ENCODE measurements around the gene CALCOCO1. TPM values are rescaled to one million over a fixed set of nuclear protein-coding genes. Genes with fewer than 3 reads are reported as not detected.
"Not testable (repeated sequence)": the region's sequence is repeated elsewhere in the genome, so short reads cannot be mapped to it uniquely, and the experiment has no call there.

CALCOCO1 gene, protein sequence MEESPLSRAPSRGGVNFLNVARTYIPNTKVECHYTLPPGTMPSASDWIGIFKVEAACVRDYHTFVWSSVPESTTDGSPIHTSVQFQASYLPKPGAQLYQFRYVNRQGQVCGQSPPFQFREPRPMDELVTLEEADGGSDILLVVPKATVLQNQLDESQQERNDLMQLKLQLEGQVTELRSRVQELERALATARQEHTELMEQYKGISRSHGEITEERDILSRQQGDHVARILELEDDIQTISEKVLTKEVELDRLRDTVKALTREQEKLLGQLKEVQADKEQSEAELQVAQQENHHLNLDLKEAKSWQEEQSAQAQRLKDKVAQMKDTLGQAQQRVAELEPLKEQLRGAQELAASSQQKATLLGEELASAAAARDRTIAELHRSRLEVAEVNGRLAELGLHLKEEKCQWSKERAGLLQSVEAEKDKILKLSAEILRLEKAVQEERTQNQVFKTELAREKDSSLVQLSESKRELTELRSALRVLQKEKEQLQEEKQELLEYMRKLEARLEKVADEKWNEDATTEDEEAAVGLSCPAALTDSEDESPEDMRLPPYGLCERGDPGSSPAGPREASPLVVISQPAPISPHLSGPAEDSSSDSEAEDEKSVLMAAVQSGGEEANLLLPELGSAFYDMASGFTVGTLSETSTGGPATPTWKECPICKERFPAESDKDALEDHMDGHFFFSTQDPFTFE
- total RNA-seq, result 111 TPM

DNA sequence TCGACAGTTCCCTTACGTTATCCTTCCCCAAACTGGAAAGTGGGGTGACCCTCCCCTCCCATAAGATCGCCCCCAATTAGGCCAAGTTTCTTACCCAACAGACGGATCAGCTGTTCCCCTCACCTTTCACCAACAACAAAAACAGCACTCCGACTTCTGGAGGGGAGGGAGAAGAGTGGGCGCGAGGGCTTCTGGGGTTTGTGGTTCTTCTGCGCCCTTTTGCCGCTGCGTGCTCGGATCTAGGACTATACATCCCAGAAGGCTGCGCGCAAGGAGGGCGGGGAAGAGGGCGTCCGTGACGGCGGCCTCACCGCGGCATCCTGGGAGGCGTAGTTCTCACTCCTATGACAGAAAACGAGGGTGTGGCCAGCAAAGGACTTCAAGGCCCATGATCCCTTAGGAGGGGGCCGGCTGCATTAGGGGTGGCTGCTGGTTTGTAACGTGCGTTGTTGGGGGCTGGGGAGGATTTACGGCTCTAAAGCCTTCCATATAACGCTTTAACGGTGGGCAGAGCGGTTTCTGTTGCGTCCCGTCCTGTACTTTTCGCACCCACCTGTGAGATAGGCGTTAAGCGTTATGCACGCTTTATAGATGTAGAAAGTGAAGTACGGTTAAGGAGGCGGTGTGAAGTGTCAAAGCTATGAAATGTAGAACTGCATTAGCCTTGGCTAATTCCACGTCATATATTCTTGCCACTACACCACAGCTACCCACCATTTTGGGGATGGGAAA, at the start of gene CALCOCO1:
Gene CALCOCO1 (minus strand): TSS at position 143 of the 732 bp plus-strand sequence. CDS start 2,210 bp downstream, outside the sequence.
- peak; percentile 97 for DNase-seq (ENCODE audit: low spot score)

GRCh38 chr12:53776872-53777271, 49.6 kb upstream of the CALCOCO1 start:
- no peak for DNase-seq (ENCODE audit: low spot score)

DNA sequence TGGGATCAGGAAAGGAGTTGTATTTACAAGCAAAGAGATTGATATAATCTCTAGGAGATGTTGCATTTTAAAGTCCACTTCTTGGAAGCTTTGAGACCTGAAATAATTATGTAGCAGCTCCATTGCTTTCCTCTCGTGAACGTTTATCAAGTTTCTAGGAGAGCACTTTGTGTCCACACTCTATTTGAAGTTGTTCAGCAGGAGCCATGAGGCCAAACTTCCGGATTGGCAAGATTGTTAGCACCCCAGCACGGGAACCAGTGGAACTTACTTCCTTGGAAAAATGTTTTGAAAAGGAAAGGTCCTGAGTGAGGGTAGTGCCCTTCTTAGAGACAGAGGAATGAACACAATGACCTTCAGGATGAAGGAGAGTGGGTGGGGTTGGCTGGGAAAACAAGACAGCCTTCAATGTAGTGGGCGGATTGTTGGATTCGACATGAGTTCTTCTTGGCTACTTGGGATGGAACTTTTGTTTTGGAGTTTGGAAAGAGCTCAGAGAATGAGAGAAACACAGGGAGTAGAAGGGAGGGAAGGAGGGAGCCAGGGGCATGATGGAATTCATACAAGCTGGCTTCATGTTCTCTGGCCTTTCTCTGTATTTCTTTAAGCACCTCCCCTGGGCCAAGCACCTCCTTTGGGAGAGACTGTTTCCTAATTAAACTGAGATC, 48.4 kb upstream of the CALCOCO1 start:
- no peak for DNase-seq (ENCODE audit: low spot score)

DNA sequence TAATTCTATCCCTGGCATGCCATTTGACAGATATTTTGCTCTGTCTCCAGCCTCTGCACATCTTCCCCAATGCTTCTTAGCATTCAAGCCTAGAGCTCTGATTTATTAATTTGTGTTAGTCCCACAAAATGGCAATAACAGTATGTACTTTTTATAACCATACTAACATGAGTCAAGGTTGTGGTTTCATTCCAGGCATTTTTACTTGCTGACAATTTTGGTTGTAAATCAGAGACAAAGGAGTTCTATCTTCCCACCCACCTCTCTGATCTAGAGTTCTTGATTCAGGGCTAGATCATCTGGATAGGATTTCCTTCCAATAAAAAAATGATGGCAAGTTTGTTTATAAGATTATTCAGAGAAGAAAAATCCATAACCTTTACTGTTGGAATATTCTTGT, 43.0 kb upstream of the CALCOCO1 start:
- no peak for DNase-seq (ENCODE audit: low spot score)

- DNase-seq (ENCODE audit: low spot score), result no peak
These were observed 41.7 kb upstream of the CALCOCO1 start for GRCh38 chr12:53768976-53769375.

- DNase-seq (ENCODE audit: low spot score), result no peak
These were observed 39.6 kb upstream of the CALCOCO1 start for GRCh38 chr12:53766881-53767280.

DNA sequence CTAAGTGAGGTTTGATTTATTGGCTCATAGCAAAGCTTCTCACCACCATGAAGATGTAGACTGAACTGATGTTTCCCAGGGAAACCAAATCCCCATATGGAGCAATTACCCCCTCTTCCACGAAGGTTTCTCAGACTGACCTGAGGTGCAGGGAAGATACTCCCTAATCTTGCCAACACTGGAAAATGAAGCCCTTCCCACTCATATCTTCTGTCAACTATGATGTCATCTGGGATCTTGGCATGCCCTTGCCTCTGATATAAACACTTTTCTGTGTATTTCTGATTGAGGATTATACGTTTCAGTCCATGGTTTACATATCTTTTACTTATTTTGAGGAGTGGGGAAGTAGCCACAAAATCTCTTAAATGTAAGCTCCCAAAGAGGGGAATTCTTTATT, 38.6 kb upstream of the CALCOCO1 start:
- DNase-seq (ENCODE audit: low spot score), result no peak

GRCh38 chr12:53764615-53765014, 37.4 kb upstream of the CALCOCO1 start:
- no peak for DNase-seq (ENCODE audit: low spot score)

DNA sequence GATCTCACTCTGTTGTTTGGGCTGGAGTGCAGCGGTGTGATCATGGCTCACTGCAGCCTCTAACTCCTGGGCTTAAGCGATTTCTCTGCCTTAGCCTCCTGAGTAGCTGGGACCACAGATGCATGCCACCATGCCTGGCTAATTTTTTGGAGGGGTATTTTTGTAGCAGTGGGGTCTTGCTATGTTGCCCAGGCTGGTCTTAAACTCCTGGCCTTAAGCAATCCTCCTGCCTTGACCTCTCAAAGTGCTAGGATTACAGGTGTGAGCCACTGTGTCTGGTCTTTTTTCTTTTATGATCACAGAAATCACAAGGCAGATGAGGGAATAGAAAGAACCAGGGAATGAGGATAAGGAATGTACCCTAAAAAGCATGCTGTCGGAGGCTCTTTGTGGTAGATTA, 35.5 kb upstream of the CALCOCO1 start:
- not testable (repeated sequence) for DNase-seq (ENCODE audit: low spot score)

GRCh38 chr12:53761306-53761705, 34.1 kb upstream of the CALCOCO1 start:
- DNase-seq (ENCODE audit: low spot score), result no peak

DNA sequence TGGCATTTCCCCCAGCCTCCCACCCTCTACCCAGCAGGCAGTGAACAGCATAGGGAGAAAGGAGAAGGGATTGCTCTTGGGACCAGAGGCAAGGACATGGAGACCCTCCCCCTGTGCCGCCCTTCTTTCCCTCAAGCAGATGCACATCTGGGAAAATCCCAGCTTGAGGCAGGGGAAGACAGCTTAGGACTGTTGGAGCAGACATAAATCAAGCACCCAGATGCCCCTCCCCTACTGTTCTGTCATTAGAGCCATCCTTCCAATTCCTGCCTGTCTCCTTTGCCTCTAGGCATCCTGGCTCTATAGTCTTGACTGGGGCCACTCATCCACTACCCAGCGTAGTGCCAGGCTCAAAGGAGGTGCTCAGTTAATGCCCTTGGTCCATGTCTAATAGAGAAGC, 32.0 kb upstream of the CALCOCO1 start:
- no peak for DNase-seq (ENCODE audit: low spot score)

DNA sequence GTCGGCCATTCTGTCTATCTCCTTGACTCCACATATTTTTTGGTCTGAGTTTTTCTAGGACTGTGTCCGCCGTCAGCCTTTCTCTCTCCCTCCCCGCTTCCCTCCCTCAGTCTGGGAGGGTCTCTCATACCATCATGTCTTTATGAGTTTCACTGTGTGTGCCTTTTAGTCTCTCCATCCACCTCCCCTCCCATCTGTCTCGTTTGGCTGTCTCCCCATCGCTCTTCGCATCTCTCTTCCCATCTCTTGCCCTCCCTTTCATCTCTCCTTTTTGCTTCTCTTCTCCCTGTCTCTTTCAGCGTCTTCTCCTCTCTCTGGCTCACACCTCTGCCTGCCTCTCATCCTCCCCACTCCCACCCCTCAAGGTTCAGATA, 31.5 kb upstream of the CALCOCO1 start:
- DNase-seq (ENCODE audit: low spot score), result no peak

DNA sequence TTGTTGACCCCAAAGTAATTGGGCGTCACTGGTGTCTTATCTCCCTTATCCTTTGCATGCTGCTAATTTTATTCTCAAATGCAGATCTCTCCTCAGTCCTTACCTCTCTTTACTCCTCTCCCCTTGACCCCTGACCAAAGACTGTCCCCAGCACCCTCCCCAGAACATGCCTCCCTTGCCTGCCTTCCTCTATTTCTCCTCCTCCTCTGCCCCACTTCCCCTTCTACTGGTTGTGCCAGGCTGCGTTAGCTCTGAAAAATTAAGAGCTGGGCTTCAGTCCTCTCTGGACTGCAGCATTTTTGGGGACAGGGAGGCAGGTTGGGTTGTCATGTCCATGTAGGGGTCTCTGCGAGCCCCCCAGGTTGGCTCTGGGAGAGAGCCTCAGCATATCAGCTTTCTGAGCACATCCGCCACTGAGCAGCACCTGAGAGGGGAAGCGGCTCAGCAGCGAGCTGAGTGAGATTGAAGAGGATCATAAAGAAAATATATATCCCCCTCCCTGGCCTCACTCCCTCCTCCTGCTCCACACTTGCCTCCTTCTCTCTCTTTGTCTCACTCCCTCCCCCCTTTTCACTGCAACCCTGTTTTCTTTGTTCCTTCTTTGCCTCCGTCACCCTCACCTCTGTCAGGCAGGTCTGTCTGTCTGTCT, 31.0 kb upstream of the CALCOCO1 start:
- DNase-seq (ENCODE audit: low spot score), result no peak

GRCh38 chr12:53757101-53757770, 30.0 kb upstream of the CALCOCO1 start:
- DNase-seq (ENCODE audit: low spot score), result peak; percentile 89

DNA sequence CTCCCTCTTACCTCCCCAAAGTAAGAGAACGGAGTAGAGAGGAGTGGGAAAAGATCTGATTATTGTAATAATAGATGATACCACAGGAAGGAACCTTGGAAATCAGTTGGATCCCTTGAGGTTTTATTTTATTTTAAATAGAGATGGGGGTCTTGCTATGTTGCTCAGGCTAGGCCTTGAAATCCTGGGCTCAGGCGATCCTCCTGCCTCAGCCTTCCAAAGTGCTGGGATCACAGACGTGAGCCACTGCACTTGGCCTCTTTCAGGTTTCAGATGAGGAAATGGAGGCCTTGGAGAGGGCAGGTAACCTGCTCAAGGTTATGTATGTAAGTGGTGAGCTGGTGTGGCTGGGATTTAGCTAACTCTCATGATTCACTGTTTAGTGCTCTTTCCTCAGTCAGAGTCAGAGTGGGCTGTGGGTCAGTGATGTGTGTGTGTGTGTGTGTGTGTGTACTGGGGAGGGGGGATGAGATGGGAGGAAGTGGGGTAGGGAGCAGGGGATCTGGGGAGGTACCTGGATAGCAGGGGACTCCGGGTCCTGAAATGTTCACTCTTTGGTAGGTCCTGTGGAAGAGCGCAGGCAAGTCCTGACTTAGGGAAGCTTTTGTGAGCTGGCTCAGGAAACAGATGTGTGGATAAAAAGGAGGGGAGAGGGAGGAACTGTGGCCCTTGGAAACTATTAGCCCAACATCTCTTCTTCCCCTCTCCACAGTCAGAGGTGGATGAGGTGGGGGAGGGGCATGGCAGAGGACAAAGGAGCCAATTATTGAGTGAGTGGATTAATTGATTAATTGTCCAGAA, 29.2 kb upstream of the CALCOCO1 start:
- DNase-seq (ENCODE audit: low spot score), result no peak

DNA sequence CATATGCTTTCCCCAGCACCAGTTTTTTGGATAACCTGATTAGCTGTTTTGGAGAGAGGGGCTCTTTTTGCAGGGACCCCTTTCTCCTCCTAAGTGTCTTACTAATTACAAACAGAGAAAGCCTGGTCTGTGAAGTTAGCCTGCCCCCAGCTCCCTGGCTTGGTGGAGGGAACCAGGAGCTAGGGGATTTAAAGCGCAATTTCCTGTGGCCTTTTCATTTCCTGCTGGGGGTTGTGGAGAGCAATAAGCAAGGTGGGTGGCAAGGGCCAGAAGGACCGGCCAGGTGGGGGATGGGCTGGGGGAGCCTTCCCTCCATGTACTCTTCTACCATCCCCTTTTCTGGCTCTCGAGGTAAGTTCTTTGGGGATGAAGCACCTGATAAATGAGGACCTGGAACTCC, 28.6 kb upstream of the CALCOCO1 start:
- DNase-seq (ENCODE audit: low spot score), result no peak

DNA sequence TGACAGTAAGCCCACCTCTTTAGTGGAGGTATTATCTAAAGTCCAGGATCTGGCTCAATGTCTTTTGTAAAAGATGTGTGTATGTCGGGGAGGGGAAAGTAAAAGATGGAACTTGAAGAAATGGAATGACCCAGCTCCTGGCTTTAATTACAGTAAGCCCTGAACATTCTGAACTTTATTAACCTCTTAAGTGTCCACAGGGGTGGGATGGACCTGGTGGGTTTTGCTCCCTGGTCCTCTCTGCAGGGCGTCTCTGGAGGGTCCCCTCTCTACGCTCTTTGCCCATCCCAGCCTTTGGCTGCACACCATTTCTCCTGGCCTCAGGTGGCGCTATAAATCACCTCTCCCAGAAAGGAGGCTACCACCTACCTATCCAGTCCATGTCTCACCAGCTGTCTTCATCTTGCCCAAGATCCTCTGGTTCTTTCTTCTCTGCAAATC, 28.2 kb upstream of the CALCOCO1 start:
- no peak for DNase-seq (ENCODE audit: low spot score)

GRCh38 chr12:53754633-53755264, 27.5 kb upstream of the CALCOCO1 start:
- no peak for DNase-seq (ENCODE audit: low spot score)

DNA sequence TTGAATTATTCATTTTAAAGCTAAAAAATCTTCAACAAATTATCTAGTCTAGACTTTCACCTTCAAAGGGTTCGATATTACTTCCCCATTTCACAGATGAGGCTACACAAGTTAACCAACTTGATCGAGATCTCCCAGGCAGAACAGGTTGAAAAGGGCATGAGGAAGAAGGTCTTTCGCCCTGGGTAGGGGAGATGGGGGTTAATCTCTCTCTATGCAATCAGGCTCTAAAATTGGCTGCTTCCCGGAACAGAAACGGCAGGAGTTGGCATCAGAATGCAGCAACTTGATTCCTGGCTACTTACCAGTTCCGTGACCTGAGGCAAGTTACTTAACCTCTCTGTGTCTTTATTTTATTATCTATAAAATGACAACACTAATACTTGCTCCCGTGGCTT, 26.9 kb upstream of the CALCOCO1 start:
- DNase-seq (ENCODE audit: low spot score), result no peak

DNA sequence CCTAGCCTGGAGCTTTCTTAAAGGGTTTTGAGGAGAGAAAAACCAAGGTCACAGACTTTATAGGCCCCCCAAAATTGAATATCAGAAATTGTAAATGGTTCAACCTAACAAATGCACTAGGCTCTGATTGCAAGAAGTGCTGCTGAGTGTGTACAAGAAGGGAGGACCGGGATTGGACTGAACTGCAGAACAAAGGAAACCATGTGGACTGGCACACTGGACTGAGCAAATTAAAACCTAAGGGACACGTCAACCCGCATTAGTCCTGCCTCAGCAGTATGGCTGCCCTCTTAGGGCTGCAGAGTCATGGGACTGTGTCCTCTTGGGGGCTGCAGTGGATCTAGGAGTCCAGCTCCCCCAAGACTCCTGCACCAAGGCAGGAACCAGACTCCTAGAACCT, 25.4 kb upstream of the CALCOCO1 start:
- DNase-seq (ENCODE audit: low spot score), result no peak

All from ureter (tissue), 1 donor.